Mucosa of descending colon (tissue), 3 donors: ENCODE data around the gene GIMAP8. TPM values are rescaled to one million over a fixed set of nuclear protein-coding genes. Genes with fewer than 3 reads are reported as not detected.

ENCODE experiments used
- ATAC-seq: fragments of 200-7000 bp; cut with Tn5 transposase; one replicate; pipeline ENCODE4 v1.9.1; 2020; ENCODE audit warnings: mild to moderate bottlenecking, moderate library complexity
- DNase-seq, 3 donors: peaks; one replicate each; pipeline ENCODE4 v3.0.0-alpha.2; 2020
- H3K36me3 ChIP-seq: fragments of 200-600 bp; one replicate; pipeline ENCODE4 v1.8.0; 2021; ENCODE audit warnings: low read depth, mild to moderate bottlenecking
- H3K4me1 ChIP-seq: fragments of 200-600 bp; one replicate; pipeline ENCODE4 v1.8.0; 2021; ENCODE audit warnings: low read depth, mild to moderate bottlenecking
- H3K4me3 ChIP-seq: fragments of 200-600 bp; one replicate; pipeline ENCODE4 v1.8.0; 2021; ENCODE audit warnings: mild to moderate bottlenecking
- H3K9me3 ChIP-seq: fragments of 200-600 bp; one replicate; pipeline ENCODE4 v1.8.0; 2021; ENCODE audit warnings: mild to moderate bottlenecking
- CTCF ChIP-seq: fragments of 200-600 bp; IDR thresholded peaks from one replicate; pipeline ENCODE4 v1.8.0; 2022; ENCODE audit warnings: antibody characterized with exemption, mild to moderate bottlenecking
- intact Hi-C, 2 donors: fragments of 100-400 bp; cut with DNase I in 1 of 2; cut with micrococcal nuclease in 1 of 2; formaldehyde crosslinking; loops; one replicate each; pipeline versions ENCODE4 v1.11.0 to v1.11.1; 2022; cut with DNase I, micrococcal nuclease
- total RNA-seq, 3 donors: library from RNA; stranded (reverse); fragmentation: NEBNext Ultra II Directional in 2 of 3; extraction: Animal tissue kit (Norgen Biotek cat#: 25700) in 2 of 3; gene quantifications; one replicate each; pipeline versions ENCODE4 v1.2.1 to v1.2.4, GENCODE V29; 2021 to 2023
- donor health status: DM: no; HTN: no; CAD: no; lungs with moderate emphysema.
- donor health status: DM: no; HTN: no; CAD: no.
- donor health status: DM: no; HTN: yes; CAD: no.

Gene GIMAP8
- total RNA-seq, 3 donors from 2014 or later, result 4.1 to 9.1 (median 5.5) TPM

GRCh38 chr7:150458756-150459155 is 8.3 kb downstream of the GIMAP8 start:
- Histone ChIP-seq H3K4me1 (no peaks in the 10 kb centered on the region), H3K4me3 (no peak overlapping the region), H3K36me3 (no peaks in the 10 kb centered on the region), H3K9me3 (peaks cover 21% of the 10 kb centered on the region)
- ATAC-seq (no peak), DNase-seq (no peak)
- intact Hi-C loops, result no loop called here
- TF ChIP-seq CTCF, result no peak

GRCh38 chr7:150461520-150461919 is 11.1 kb downstream of the GIMAP8 start:
- DNase-seq (no peak), ATAC-seq (no peak)
- no peaks in the 10 kb centered on the region for H3K4me1 ChIP-seq
- peaks cover 19% of the 10 kb centered on the region for H3K9me3 ChIP-seq
- intact Hi-C loops, result no loop called here
- TF ChIP-seq CTCF, result no peak
- no peak overlapping the region for H3K4me3 ChIP-seq
- H3K36me3 ChIP-seq, result no peaks in the 10 kb centered on the region

DNA sequence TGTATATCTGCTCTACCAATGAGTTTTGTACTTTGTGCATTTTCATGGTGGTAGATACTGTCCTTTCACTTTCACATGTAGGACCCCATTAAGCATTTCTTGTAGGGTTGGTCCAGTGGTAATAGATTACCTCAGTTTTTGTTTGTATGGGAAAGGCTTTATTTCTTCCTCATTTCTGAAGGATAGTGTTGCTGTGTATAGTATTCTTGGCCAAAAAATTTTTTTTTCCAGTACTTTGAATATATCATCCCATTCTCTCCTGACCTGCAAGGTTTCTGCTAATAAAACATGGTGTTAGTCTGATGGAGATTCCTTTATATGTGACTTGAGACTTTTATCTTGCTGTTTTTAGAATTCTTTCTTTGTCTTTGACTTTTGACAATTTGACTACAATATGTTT is 12.0 kb downstream of the GIMAP8 start:
- intact Hi-C loops, result no loop called here
- ATAC-seq, result no peak
- DNase-seq, result no peak
- H3K4me1 ChIP-seq, result no peaks in the 10 kb centered on the region
- H3K36me3 ChIP-seq, result no peaks in the 10 kb centered on the region
- peaks cover 19% of the 10 kb centered on the region for H3K9me3 ChIP-seq
- no peak overlapping the region for H3K4me3 ChIP-seq
- TF ChIP-seq CTCF, result no peak

DNA sequence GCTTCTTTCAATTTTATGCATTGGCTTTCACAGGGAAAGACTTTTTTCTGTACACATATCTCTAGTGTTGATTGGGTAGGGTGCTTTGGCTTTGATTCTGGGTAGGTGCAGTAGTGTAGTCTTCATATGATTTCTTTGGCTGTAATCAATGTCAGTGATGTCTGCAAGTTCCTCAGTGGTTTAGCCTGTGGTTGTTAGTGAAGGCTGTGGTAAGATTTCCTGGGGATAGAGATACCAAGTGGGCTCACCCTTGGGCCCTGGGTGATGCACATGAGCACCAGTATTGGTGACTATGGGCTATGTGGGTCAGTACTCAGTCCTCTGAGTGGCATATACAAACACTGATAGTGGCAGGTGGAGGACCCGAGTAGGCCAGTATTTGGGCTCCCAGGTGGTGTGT is 13.0 kb downstream of the GIMAP8 start:
- peaks cover 19% of the 10 kb centered on the region for H3K9me3 ChIP-seq
- intact Hi-C loops, result no loop called here
- TF ChIP-seq CTCF, result no peak

GRCh38 chr7:150464962-150465361 is 14.5 kb downstream of the GIMAP8 start:
- Histone ChIP-seq H3K36me3 (no peaks in the 10 kb centered on the region), H3K4me3 (no peak overlapping the region), H3K4me1 (no peaks in the 10 kb centered on the region), H3K9me3 (peaks cover 19% of the 10 kb centered on the region)
- DNase-seq (no peak), ATAC-seq (no peak)
- intact Hi-C loops, result no loop called here
- TF ChIP-seq CTCF, result no peak

More for the DNA sequence above, 13.0 kb downstream of the GIMAP8 start:
- Histone ChIP-seq H3K4me1 (no peaks in the 10 kb centered on the region), H3K4me3 (no peak overlapping the region), H3K36me3 (no peaks in the 10 kb centered on the region)
- DNase-seq (no peak), ATAC-seq (no peak)

DNA sequence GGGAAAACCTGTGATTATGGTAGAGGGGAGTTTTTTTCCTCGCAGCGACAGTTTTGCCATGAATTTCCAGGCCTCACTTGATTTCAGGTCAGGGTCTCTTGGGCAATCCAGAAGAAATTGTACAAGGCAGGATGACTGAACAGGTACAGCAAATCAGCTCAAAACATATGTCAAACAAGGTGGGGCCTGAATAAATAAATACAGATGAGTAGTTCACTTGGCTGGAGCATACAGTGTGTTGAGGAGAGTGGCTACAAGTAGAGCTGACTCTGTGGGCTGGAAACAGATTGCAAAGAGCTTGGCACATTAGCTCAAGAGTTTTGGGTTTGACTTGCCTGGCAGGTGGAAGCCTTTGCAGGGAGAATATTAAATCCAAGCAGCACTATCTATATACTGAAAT is 15.0 kb downstream of the GIMAP8 start:
- Histone ChIP-seq H3K36me3 (no peaks in the 10 kb centered on the region), H3K4me3 (no peak overlapping the region), H3K9me3 (peaks cover 19% of the 10 kb centered on the region), H3K4me1 (no peaks in the 10 kb centered on the region)
- DNase-seq (no peak), ATAC-seq (peak; percentile 27)
- no peak for TF ChIP-seq CTCF
- intact Hi-C loops, result no loop called here
